Ishikawa (cell line): ENCODE data around the gene YY1.

Source experiments
- CREB1 ChIP-seq: IDR thresholded peaks from 2 replicates; pipeline ENCODE4 v1.6.1; 2012; ENCODE audit warnings: low read depth
- EP300 ChIP-seq: IDR thresholded peaks from 2 replicates; pipeline ENCODE4 v1.6.1; 2012; ENCODE audit warnings: borderline replicate concordance
- FOXM1 ChIP-seq: IDR thresholded peaks from 2 replicates; pipeline ENCODE4 v1.6.1; 2012; ENCODE audit warnings: low read depth, borderline replicate concordance
- NFIC ChIP-seq: IDR thresholded peaks from 2 replicates; pipeline ENCODE4 v1.6.1; 2012
- RAD21 ChIP-seq: IDR thresholded peaks from 2 replicates; pipeline ENCODE4 v1.6.1; 2012; ENCODE audit warnings: low read depth
- TAF1 ChIP-seq: IDR thresholded peaks from 2 replicates; pipeline ENCODE4 v1.6.1; 2012; ENCODE audit warnings: low read depth, mild to moderate bottlenecking
- TF ChIP-seq, protein P1 (sequence below): IDR thresholded peaks from 2 replicates; pipeline ENCODE4 v1.6.1; 2012
- TF ChIP-seq, protein P2 (sequence below): IDR thresholded peaks from 2 replicates; pipeline ENCODE4 v1.6.1; 2012; ENCODE audit warnings: low read depth, mild to moderate bottlenecking

DNA sequence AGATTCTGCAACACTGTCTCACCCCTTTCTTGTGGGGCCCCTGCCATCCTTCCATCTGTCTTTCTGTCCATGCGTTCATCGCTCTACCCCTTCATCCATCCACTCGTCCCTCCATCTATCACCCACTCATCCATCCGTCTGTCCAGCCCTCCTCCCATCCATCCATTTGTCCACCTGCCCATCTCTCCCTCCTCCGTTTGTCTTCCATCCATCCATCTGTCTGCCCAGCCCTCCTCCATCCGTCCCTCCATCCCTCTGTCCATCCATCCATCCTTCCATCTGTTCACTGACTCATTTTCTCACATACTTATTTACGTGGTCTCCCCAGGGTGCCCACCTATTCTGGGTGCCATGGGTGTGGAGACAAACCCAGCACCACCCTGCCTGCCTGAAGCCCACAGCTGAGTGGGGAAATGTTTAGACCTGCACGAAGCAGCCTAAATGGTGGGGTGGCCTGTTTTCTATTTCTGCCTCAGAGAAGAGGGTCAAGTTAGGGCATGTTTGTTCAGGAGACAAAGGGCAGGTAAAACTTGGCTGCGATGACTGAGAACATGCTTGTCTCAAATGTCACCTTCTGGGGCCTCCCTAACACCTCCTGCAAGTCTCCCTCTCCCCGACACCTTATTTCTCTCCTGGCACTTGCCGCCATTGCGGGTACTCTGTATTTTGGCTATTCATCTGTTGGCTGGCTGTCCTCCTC lies 81.4 kb downstream of the YY1 start:
- TF ChIP-seq NFIC = no peak
- TF ChIP-seq RAD21 = no peak
- TF ChIP-seq FOXM1 = no peak
- TF ChIP-seq, protein P1, sequence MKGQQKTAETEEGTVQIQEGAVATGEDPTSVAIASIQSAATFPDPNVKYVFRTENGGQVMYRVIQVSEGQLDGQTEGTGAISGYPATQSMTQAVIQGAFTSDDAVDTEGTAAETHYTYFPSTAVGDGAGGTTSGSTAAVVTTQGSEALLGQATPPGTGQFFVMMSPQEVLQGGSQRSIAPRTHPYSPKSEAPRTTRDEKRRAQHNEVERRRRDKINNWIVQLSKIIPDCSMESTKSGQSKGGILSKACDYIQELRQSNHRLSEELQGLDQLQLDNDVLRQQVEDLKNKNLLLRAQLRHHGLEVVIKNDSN = no peak
- TF ChIP-seq EP300 = no peak
- no peak for TF ChIP-seq TAF1
- no peak for TF ChIP-seq CREB1
- TF ChIP-seq, protein P2, sequence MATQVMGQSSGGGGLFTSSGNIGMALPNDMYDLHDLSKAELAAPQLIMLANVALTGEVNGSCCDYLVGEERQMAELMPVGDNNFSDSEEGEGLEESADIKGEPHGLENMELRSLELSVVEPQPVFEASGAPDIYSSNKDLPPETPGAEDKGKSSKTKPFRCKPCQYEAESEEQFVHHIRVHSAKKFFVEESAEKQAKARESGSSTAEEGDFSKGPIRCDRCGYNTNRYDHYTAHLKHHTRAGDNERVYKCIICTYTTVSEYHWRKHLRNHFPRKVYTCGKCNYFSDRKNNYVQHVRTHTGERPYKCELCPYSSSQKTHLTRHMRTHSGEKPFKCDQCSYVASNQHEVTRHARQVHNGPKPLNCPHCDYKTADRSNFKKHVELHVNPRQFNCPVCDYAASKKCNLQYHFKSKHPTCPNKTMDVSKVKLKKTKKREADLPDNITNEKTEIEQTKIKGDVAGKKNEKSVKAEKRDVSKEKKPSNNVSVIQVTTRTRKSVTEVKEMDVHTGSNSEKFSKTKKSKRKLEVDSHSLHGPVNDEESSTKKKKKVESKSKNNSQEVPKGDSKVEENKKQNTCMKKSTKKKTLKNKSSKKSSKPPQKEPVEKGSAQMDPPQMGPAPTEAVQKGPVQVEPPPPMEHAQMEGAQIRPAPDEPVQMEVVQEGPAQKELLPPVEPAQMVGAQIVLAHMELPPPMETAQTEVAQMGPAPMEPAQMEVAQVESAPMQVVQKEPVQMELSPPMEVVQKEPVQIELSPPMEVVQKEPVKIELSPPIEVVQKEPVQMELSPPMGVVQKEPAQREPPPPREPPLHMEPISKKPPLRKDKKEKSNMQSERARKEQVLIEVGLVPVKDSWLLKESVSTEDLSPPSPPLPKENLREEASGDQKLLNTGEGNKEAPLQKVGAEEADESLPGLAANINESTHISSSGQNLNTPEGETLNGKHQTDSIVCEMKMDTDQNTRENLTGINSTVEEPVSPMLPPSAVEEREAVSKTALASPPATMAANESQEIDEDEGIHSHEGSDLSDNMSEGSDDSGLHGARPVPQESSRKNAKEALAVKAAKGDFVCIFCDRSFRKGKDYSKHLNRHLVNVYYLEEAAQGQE = no peak
